Bronchial epithelial cell (primary cell): Measurements from ENCODE around the gene TMEM132D. TPM values are rescaled to one million over a fixed set of nuclear protein-coding genes. Genes with fewer than 3 reads are reported as not detected.

Experiments used
- DNase-seq: peaks from one replicate; pipeline ENCODE4 v3.0.0-alpha.2; 2010; ENCODE audit warnings: low read depth
- FAIRE-seq: peaks from 2 replicates; lab custom pipeline; 2011; peaks lifted over from hg19 to GRCh38; lab: Jason Lieb, UNC
- H3K27me3 ChIP-seq: 2 replicates; pipeline ENCODE4 v1.5.1; 2011; ENCODE audit warnings: low read length; ENCODE audit not compliant: control insufficient read depth, insufficient read depth
- H3K36me3 ChIP-seq: 2 replicates; pipeline ENCODE4 v1.5.1; 2011; ENCODE audit warnings: low read length; ENCODE audit not compliant: control insufficient read depth, insufficient read depth
- H3K4me3 ChIP-seq: 2 replicates; pipeline ENCODE4 v1.5.1; 2011; ENCODE audit warnings: mild to moderate bottlenecking, low read depth, low read length, control low read depth
- total RNA-seq: library from RNA; depleted of rRNA; stranded (reverse); fragments of >200 nt; gene quantifications from 2 replicates; pipeline ENCODE4 v1.2.1, GENCODE V29; 2014
- TF ChIP-seq, protein P1 (sequence below): IDR thresholded peaks from 2 replicates; pipeline ENCODE4 v1.5.1; 2011; ENCODE audit warnings: mild to moderate bottlenecking, moderate library complexity, low read length, control low read depth, inconsistent platforms; ENCODE audit not compliant: insufficient read depth, severe bottlenecking

The TMEM132D gene
- total RNA-seq, 1 donor from 2014 or later = not detected

DNA sequence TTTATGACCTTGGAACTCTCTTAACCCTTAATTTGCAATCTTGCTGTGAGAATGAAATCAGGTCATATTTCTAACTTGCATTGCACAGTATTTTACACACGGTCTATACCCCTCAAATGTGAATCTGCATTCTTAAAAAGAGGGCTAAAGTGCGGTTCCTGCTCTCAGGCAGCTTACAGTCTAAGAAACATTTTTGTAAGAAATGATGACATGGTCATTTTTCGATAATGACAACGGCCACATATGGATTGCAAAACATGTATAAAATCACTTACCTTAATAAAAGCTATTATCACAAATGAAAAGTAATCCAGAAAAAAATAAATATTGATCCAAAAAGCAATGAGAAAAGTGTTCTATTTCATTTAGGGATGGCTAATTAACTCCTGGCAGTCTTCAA, 24.8 kb upstream of the TMEM132D start:
- Histone ChIP-seq H3K36me3 (no peaks in the 10 kb centered on the region), H3K4me3 (no peak overlapping the region), H3K27me3 (no peaks in the 10 kb centered on the region)
- TF ChIP-seq, protein P1, sequence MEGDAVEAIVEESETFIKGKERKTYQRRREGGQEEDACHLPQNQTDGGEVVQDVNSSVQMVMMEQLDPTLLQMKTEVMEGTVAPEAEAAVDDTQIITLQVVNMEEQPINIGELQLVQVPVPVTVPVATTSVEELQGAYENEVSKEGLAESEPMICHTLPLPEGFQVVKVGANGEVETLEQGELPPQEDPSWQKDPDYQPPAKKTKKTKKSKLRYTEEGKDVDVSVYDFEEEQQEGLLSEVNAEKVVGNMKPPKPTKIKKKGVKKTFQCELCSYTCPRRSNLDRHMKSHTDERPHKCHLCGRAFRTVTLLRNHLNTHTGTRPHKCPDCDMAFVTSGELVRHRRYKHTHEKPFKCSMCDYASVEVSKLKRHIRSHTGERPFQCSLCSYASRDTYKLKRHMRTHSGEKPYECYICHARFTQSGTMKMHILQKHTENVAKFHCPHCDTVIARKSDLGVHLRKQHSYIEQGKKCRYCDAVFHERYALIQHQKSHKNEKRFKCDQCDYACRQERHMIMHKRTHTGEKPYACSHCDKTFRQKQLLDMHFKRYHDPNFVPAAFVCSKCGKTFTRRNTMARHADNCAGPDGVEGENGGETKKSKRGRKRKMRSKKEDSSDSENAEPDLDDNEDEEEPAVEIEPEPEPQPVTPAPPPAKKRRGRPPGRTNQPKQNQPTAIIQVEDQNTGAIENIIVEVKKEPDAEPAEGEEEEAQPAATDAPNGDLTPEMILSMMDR = no peak
- no peak for FAIRE-seq
- no peak for DNase-seq

DNA sequence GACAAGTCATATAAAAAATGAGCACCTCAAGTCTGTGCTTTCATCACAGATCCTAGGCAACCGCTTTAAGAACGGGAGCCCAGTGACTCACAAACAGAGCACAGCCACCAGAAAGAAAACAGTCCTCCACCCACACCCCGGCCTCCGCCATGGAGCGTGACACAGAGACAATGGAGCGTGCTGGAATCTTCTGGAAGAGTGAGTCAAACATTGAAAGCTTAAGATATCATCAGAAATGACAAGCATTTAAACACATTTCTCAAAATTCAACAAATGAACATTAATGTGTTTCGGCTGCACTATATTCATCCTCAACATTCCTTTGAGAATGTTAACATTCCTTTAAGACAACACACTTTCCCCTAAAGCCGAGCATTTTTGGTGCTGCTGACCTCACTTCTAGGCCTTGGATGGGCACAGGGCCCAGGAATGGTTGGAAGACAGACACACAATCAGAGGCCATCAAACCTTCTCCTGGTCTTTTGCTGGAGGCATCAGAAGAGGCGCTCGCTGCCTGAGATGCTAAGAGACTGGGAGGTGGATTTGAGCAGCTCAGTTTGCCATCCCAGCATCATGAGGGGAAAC, 23.6 kb upstream of the TMEM132D start:
- no peaks in the 10 kb centered on the region for H3K36me3 ChIP-seq
- DNase-seq (no peak), FAIRE-seq (no peak)
- no peaks in the 10 kb centered on the region for H3K27me3 ChIP-seq
- TF ChIP-seq, protein P1 = no peak
- no peak overlapping the region for H3K4me3 ChIP-seq

DNA sequence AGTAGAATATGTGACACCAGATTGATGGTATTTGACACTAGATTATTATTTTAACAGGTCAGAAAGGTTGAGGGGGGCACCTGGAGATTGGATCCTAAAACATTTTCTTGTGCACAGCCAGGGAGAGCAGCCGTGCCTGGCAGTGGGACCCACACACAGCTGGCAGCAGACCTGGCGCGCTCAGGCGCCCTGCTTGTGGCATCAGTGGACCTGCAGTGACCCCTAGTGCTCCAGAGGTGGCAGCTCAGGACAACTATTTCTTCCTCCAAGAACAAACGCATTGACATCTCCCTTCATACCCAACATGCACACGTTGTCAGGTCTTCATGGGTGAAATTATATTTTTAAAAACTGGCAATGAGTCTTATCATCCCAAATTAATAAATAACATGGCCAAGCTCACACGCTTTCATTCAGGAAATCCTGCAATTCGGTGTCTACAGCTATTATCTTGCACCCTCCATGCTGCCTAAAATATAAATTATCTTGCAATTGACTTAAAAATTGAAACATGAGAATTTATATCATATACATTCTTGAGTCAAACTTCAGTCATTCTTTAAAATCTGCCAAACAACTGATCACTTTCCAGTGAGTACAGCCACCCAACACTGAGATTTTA, 7.7 kb upstream of the TMEM132D start:
- TF ChIP-seq, protein P1 = peak; percentile 76
- H3K4me3 ChIP-seq = no peak overlapping the region
- peak; percentile 10 for DNase-seq
- no peak for FAIRE-seq
- H3K36me3 ChIP-seq = no peaks in the 10 kb centered on the region
- no peaks in the 10 kb centered on the region for H3K27me3 ChIP-seq

DNA sequence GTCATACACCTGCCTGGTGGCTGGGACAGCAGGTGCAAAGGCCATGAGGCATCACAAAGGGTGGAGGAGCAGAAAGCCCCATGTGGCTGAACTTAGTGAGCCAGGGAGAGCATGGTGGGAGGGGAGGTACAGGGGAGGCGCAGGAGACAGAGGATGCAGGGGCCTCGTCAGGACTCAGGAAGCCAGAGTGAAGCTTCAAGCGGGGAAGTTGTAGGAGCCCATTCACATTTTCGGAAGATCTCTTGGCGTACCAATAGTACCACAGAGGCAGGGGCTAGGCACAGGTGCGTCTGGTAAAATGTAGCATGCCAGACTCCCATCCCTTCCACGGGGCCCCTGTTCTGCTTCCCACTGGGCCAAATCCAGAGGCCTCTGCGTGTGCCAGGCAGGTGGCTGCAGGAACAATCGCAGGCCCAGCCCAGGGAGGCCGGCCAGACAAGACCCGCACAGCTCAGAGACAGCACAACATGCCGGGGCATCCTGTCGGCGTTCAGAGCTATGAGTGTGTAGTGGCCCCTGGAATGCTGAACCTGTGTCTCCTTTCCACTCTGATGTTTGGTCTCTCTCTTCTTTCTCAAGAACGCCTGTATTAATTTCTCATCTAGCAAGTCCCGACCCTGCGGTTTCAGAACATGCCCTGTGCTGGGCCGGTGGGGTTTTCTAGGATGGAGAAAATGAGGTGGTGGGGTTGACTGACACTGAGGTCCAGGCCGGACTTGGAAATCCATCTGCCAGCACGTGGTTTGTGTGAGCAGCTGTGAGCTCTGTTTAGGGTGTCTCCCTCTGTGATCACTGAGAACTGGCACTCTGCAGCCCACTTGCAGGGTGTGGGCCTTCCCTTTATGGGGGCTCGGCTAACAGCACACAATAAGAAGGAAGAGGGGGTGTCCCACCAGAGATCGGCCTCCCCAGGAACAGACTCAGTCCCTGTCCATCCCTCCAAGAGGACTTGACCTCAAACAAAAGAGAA, 5.5 kb upstream of the TMEM132D start:
- H3K27me3 ChIP-seq = no peaks in the 10 kb centered on the region
- FAIRE-seq (no peak), DNase-seq (no peak)
- H3K4me3 ChIP-seq = no peak overlapping the region
- H3K36me3 ChIP-seq = no peaks in the 10 kb centered on the region
- TF ChIP-seq, protein P1 = no peak

DNA sequence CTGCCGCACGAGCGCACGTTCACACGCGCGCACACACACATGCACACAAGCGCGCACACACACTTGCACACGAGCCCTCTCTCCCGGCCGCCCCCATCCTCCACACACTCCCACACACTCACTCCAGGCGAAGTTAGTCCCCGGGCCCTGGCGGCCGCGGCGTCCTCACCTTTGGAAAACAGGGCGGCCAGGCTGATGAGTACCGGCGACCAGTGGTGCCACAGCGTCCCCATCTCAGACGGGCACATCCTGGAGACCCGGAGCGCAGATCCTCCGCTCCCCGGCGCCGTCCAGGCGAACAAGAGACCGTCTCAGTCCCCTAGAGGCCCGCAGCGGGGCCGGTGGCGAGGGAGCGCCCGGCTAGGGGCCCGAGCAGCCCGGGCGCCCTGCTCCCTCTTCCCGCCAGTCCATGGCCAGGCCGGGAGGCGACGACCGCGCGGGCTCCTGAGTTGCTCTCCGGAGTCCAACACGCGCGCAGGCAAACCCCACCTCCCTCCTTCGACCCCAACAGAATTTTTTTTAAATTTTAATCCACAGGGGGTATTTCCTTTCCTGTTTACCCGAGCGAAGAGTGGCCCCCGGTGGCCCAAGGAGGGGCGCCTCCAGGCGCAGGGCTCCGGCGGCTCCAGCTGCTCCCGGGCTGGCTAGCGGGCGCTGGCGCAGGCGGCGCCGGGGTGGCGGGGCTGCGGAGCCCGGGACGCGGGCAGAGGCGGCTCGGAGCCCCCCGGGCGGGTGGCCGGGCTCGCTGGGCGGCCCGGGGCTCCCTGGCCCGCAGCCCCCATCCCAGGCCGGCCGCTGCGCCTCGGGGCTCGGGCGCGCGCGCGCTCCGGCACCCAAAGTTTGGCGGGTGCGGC, 506 bp downstream of the TMEM132D start:
- DNase-seq = no peak

More for the DNA sequence above, 506 bp downstream of the TMEM132D start:
- no peak overlapping the region for H3K4me3 ChIP-seq
- TF ChIP-seq, protein P1 = no peak
- no peaks in the 10 kb centered on the region for H3K36me3 ChIP-seq
- FAIRE-seq = no peak
- H3K27me3 ChIP-seq = peaks cover 2% of the 10 kb centered on the region
